Measurements from ENCODE around the gene MDM1. TPM values are rescaled to one million over a fixed set of nuclear protein-coding genes. Genes with fewer than 3 reads are reported as not detected.

The MDM1 gene
- total and polyA plus RNA-seq, 4 donors, result 2.0 to 12.9 (median 5.1) TPM

GRCh38 chr12:68367903-68368302, 35.7 kb upstream of the MDM1 start (continued):
- TF ChIP-seq CTCF (IDR thresholded peaks at IDR 0.05; ENCODE audit: low read depth, low read length, missing input control) (no peak), RXRA (IDR thresholded peaks at IDR 0.05) (no peak), FOXA2 (IDR thresholded peaks at IDR 0.05) (no peak), RAD21 (IDR thresholded peaks at IDR 0.05) (no peak)
- TF ChIP-seq, protein P1, sequence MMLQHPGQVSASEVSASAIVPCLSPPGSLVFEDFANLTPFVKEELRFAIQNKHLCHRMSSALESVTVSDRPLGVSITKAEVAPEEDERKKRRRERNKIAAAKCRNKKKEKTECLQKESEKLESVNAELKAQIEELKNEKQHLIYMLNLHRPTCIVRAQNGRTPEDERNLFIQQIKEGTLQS (IDR thresholded peaks at IDR 0.05), result no peak

GRCh38 chr12:68367116-68367515, 35.0 kb upstream of the MDM1 start:
- TF ChIP-seq JUND (IDR thresholded peaks at IDR 0.05), result no peak
- no peak for TF ChIP-seq RAD21 (IDR thresholded peaks at IDR 0.05)
- TF ChIP-seq FOXA2 (IDR thresholded peaks at IDR 0.05), result no peak
- TF ChIP-seq, protein P1 (IDR thresholded peaks at IDR 0.05), result no peak
- TF ChIP-seq GABPA (IDR thresholded peaks at IDR 0.05 in 1 of 2, conservative IDR thresholded peaks at IDR 0.05 in 1 of 2), result no peak
- no peak for TF ChIP-seq RXRA (IDR thresholded peaks at IDR 0.05)
- TF ChIP-seq NR2F2 (IDR thresholded peaks at IDR 0.05), result no peak
- no peak for TF ChIP-seq HNF4A (conservative IDR thresholded peaks at IDR 0.05)
- TF ChIP-seq MAX (IDR thresholded peaks at IDR 0.05), result no peak
- no peak for TF ChIP-seq EGR1 (IDR thresholded peaks at IDR 0.05; ENCODE audit: low read depth in 2 of 2)
- H3K27me3 ChIP-seq (ENCODE audit: control insufficient read depth in 4 of 4, insufficient read depth in 4 of 4, low read length in 3 of 4), result no peaks in the 10 kb centered on the region
- no peaks in the 10 kb centered on the region for H3K9me3 ChIP-seq (ENCODE audit: control insufficient read depth in 4 of 4, low read length in 3 of 4)
- WGBS, result 53% methylated on average over 1 of the region's 1 CpG
- H3K27ac ChIP-seq (ENCODE audit: low read depth in 1 of 2, low read length in 2 of 2), result no peak overlapping the region
- peaks cover 2 to 14% (median 11%) of the 10 kb centered on the region in 4 donors for H3K4me1 ChIP-seq (ENCODE audit: control insufficient read depth in 4 of 4, insufficient read depth in 4 of 4, low read length in 3 of 4)
- H3K36me3 ChIP-seq (ENCODE audit: control insufficient read depth in 4 of 4, insufficient read depth in 3 of 4, low read depth in 1 of 4, low read length in 3 of 4), result no peaks in the 10 kb centered on the region
- H3K9ac ChIP-seq (ENCODE audit: low read depth in 1 of 2, low read length in 2 of 2), result no peak overlapping the region
- no peak for DNase-seq (ENCODE audit: low spot score)
- H3K4me3 ChIP-seq (ENCODE audit: low read depth in 1 of 3, low read length in 3 of 3), result no peak overlapping the region

DNA sequence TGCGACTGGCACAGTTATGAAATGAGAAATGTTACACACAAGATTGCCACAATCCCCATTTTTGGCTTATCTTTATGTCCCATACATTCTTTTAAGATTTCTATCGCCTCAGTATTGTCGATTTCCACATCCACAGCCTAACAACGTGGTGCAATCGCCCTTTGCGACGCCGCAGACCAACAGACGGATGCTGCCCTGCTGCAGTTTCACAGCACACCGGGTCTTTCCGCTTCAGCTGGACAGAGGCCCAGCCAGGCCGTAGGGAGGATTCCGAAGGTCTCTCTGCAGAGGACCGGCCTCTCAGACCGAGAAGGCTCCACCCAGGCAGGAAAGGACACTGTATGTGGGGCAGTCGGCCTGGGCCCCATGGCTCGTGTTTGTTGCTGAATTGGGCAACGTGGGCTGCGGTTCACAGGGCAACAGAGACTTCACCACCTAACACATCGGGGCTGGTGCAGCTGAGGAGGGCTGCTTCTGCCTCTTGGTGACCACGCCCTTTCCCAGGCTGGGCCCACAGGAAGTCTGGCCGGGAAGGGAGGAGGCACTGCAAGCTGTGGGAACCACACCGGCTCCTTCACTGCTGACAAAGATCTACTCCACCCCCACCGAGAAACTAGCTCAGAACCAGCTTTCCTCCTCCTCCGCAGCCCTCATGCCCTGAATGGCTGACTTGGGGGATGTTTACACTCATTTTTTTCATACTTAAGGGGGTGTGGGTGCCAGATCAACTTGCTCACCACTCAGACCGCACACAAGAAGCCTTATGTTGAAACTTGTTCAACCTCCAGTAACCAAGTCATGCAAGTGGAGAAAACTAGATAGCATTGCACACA, 32.9 kb upstream of the MDM1 start:
- H3K9me3 ChIP-seq (ENCODE audit: control insufficient read depth in 4 of 4, low read length in 3 of 4), result no peaks in the 10 kb centered on the region
- peak overlapping the region; percentile 39 to 72 for H3K9ac ChIP-seq (ENCODE audit: low read depth in 1 of 2, low read length in 2 of 2)
- H3K36me3 ChIP-seq (ENCODE audit: control insufficient read depth in 4 of 4, insufficient read depth in 3 of 4, low read depth in 1 of 4, low read length in 3 of 4), result no peaks in the 10 kb centered on the region
- H3K4me3 ChIP-seq (ENCODE audit: low read depth in 1 of 3, low read length in 3 of 3), result peak overlapping the region; percentile 2 to 59 (median 40)
- peak; percentile 78 for DNase-seq (ENCODE audit: low spot score)
- peaks cover 2 to 14% (median 11%) of the 10 kb centered on the region in 4 donors for H3K4me1 ChIP-seq (ENCODE audit: control insufficient read depth in 4 of 4, insufficient read depth in 4 of 4, low read length in 3 of 4)
- peak overlapping the region; percentile 69 to 86 for H3K27ac ChIP-seq (ENCODE audit: low read depth in 1 of 2, low read length in 2 of 2)
- WGBS, result 8% methylated on average over 26 of the region's 26 CpGs
- no peaks in the 10 kb centered on the region for H3K27me3 ChIP-seq (ENCODE audit: control insufficient read depth in 4 of 4, insufficient read depth in 4 of 4, low read length in 3 of 4)
- TF ChIP-seq TAF1 (conservative IDR thresholded peaks at IDR 0.05) (peak; percentile 65), YY1 (IDR thresholded peaks at IDR 0.05) (peak; percentile 81), JUND (IDR thresholded peaks at IDR 0.05) (peak; percentile 18 to 40), MAX (IDR thresholded peaks at IDR 0.05) (peak; percentile 98), NR2F2 (IDR thresholded peaks at IDR 0.05) (peak; percentile 65), SP1 (IDR thresholded peaks at IDR 0.05) (peak; percentile 93), FOXA2 (IDR thresholded peaks at IDR 0.05) (no peak), EGR1 (IDR thresholded peaks at IDR 0.05; ENCODE audit: low read depth in 2 of 2) (peak; percentile 62 to 89), HNF4G (IDR thresholded peaks at IDR 0.05) (no peak), CTCF (IDR thresholded peaks at IDR 0.05; ENCODE audit: low read depth, low read length, missing input control) (no peak)
- TF ChIP-seq, protein P2, sequence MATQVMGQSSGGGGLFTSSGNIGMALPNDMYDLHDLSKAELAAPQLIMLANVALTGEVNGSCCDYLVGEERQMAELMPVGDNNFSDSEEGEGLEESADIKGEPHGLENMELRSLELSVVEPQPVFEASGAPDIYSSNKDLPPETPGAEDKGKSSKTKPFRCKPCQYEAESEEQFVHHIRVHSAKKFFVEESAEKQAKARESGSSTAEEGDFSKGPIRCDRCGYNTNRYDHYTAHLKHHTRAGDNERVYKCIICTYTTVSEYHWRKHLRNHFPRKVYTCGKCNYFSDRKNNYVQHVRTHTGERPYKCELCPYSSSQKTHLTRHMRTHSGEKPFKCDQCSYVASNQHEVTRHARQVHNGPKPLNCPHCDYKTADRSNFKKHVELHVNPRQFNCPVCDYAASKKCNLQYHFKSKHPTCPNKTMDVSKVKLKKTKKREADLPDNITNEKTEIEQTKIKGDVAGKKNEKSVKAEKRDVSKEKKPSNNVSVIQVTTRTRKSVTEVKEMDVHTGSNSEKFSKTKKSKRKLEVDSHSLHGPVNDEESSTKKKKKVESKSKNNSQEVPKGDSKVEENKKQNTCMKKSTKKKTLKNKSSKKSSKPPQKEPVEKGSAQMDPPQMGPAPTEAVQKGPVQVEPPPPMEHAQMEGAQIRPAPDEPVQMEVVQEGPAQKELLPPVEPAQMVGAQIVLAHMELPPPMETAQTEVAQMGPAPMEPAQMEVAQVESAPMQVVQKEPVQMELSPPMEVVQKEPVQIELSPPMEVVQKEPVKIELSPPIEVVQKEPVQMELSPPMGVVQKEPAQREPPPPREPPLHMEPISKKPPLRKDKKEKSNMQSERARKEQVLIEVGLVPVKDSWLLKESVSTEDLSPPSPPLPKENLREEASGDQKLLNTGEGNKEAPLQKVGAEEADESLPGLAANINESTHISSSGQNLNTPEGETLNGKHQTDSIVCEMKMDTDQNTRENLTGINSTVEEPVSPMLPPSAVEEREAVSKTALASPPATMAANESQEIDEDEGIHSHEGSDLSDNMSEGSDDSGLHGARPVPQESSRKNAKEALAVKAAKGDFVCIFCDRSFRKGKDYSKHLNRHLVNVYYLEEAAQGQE (IDR thresholded peaks at IDR 0.05), result peak; percentile 68
- TF ChIP-seq, protein P3, sequence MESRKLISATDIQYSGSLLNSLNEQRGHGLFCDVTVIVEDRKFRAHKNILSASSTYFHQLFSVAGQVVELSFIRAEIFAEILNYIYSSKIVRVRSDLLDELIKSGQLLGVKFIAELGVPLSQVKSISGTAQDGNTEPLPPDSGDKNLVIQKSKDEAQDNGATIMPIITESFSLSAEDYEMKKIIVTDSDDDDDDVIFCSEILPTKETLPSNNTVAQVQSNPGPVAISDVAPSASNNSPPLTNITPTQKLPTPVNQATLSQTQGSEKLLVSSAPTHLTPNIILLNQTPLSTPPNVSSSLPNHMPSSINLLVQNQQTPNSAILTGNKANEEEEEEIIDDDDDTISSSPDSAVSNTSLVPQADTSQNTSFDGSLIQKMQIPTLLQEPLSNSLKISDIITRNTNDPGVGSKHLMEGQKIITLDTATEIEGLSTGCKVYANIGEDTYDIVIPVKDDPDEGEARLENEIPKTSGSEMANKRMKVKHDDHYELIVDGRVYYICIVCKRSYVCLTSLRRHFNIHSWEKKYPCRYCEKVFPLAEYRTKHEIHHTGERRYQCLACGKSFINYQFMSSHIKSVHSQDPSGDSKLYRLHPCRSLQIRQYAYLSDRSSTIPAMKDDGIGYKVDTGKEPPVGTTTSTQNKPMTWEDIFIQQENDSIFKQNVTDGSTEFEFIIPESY (IDR thresholded peaks at IDR 0.05), result peak; percentile 32
